AG04450 (cell line): ENCODE measurements around the gene IL36RN. TPM values are rescaled to one million over a fixed set of nuclear protein-coding genes. Genes with fewer than 3 reads are reported as not detected.

ENCODE experiments used
- CTCF ChIA-PET: fragments of 300-600, 350-600 bp; formaldehyde crosslinking; extraction: SDS; loops from one replicate; lab custom pipeline; 2022; ENCODE audit warnings: antibody characterized with exemption, inconsistent platforms; lab: Charles Lee
- POLR2A ChIA-PET: fragments of 350-600 bp; formaldehyde crosslinking; extraction: SDS; loops from one replicate; lab custom pipeline; 2021; ENCODE audit warnings: antibody characterized with exemption, inconsistent platforms; lab: Yijun Ruan, JAX
- DNase-seq: peaks from one replicate; pipeline ENCODE4 v3.0.0-alpha.2; 2011; ENCODE audit warnings: low read depth, low spot score
- H3K27ac ChIP-seq: one replicate; pipeline ENCODE4 v1.5.1; 2012; ENCODE audit warnings: low read depth, low read length, control low read depth
- H3K27me3 ChIP-seq: one replicate; pipeline ENCODE4 v1.6.0; 2012; ENCODE audit warnings: low read length; ENCODE audit not compliant: control insufficient read depth, insufficient read depth
- H3K4me3 ChIP-seq: 2 replicates; pipeline ENCODE4 v1.5.1; 2011; ENCODE audit warnings: mild to moderate bottlenecking, low read depth, low read length, control low read depth
- H3K9me3 ChIP-seq: 2 replicates; pipeline ENCODE4 v1.5.1; 2012; ENCODE audit warnings: low read length; ENCODE audit not compliant: control insufficient read depth, insufficient read depth
- polyA plus RNA-seq: library from polyadenylated mRNA; depleted of rRNA; stranded (reverse); fragments of >200 nt; gene quantifications from 2 replicates; pipeline ENCODE4 v1.2.3, GENCODE V29; 2011
- TF ChIP-seq, protein P1 (sequence below): IDR thresholded peaks from 2 replicates; pipeline ENCODE4 v1.5.1; 2011; ENCODE audit warnings: low read depth, low read length, control low read depth, inconsistent platforms

Gene IL36RN
- polyA plus RNA-seq, 1 experiment = not detected

DNA sequence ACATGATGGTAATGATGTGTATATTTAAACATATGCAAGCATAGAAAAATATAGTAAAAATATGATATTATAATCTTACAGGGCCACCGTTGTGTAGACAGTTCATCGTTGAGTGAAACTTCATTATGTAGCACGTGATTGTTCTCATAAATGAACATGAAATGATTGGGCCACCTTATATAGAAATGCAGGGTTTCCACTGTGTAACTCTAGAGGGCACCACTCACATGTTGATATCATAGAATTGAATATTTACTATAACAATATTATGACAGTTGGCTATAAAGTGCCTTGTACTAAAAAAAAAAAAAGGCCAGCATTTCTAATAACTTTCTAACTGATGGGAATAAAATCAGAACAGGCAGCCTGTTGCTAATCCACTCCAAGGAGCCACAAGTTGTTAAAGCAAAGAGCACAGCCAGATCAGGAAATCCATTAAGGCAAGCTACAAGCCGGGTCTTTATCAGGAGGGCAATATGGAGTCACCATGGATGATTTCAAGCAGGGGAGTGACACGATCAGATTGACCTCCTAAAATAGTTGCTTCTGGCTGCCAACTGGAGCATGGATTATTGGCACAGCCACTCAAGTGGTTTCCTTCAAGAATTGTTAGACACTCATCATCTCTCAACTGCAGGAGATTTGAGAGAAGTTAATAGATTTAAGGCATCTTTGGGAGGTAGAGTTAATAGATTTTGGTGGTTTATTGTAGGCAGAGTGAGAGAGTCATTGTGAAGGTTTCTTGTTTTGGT is 25.4 kb downstream of the IL36RN start:
- H3K9me3 ChIP-seq = no peaks in the 10 kb centered on the region
- H3K27ac ChIP-seq = no peak overlapping the region
- no peak for DNase-seq
- H3K4me3 ChIP-seq = no peak overlapping the region
- TF ChIP-seq, protein P1, sequence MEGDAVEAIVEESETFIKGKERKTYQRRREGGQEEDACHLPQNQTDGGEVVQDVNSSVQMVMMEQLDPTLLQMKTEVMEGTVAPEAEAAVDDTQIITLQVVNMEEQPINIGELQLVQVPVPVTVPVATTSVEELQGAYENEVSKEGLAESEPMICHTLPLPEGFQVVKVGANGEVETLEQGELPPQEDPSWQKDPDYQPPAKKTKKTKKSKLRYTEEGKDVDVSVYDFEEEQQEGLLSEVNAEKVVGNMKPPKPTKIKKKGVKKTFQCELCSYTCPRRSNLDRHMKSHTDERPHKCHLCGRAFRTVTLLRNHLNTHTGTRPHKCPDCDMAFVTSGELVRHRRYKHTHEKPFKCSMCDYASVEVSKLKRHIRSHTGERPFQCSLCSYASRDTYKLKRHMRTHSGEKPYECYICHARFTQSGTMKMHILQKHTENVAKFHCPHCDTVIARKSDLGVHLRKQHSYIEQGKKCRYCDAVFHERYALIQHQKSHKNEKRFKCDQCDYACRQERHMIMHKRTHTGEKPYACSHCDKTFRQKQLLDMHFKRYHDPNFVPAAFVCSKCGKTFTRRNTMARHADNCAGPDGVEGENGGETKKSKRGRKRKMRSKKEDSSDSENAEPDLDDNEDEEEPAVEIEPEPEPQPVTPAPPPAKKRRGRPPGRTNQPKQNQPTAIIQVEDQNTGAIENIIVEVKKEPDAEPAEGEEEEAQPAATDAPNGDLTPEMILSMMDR = peak; percentile 37
- POLR2A ChIA-PET = no interaction called here
- CTCF ChIA-PET = interaction anchor here (1.7 kb wide), 1 partner anchor 54 kb away, joined by 5 read pairs; no protein-coding TSS in a partner anchor
- H3K27me3 ChIP-seq = peaks cover 11% of the 10 kb centered on the region

DNA sequence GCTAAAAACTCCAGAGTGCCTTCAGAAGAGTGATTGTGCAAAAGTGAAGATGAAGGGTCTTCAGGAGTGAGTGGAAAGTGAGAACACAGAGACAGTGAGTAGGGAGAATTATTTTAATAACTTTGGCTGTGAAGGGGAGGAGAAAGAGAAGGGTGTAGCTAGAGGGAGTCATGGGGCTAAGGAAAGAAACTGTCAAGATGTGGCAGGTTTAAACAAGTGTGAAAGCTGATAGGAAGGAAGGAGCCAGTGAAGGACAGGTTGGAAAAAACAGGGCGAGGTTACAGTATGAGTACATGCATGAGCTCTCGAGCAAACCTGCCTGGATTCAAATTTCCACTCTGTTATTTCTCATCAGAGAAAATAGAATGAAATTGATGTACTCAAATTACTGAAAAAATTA is 26.5 kb downstream of the IL36RN start:
- POLR2A ChIA-PET = no interaction called here
- no peak for DNase-seq
- Histone ChIP-seq H3K27ac (no peak overlapping the region), H3K4me3 (no peak overlapping the region), H3K27me3 (peaks cover 11% of the 10 kb centered on the region), H3K9me3 (no peaks in the 10 kb centered on the region)
- CTCF ChIA-PET = interaction anchor here (0.7 kb wide), 1 partner anchor 304 kb away, joined by 3 read pairs; no protein-coding TSS in a partner anchor
- TF ChIP-seq, protein P1 = no peak

DNA sequence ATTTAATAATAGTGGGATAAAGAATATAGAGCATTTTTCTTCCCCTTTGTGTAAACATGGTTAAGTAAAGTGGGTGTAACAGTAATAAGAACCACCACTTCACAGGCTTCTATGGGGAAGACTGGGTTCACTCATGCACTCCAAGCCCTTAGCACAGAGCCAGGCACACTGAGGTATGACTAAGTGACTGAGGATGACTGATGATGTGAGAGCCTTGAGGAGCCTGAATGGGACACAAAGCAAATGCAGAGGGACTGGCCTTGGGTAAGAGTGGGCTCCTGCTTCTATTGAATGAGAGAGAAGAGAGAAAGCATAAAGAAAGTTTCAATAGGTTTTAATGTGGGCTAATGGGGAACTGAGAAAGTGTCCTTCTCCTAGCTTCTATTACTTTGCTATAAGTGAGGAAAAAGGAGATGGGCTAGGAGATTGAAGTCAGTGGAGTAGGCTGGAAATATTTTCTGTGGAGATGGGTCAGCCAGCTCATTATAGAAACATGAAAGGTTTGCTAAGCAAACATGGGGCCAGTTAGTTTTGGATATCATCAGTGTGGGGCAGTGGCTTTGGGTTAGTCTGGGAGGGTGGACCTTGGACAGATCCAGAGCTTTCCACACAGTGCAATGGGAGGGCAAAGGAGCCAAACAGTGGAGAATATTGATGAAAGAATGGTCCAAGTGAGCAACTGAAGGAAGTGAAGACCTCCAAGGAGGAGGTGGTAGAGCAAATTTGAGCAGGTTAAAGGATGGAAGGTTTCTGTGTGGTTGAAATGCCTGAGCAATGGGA is 29.4 kb downstream of the IL36RN start:
- peaks cover 9% of the 10 kb centered on the region for H3K27me3 ChIP-seq
- H3K9me3 ChIP-seq = no peaks in the 10 kb centered on the region
- H3K4me3 ChIP-seq = no peak overlapping the region
- ChIA-PET POLR2A (interaction anchor here (0.5 kb wide), 1 partner anchor 269 kb away, joined by 3 read pairs; no protein-coding TSS in a partner anchor), CTCF (interaction anchor here (1.0 kb wide), 1 partner anchor 48 kb away, joined by 3 read pairs; no protein-coding TSS in a partner anchor)
- no peak overlapping the region for H3K27ac ChIP-seq
- no peak for DNase-seq
- TF ChIP-seq, protein P1 = no peak

DNA sequence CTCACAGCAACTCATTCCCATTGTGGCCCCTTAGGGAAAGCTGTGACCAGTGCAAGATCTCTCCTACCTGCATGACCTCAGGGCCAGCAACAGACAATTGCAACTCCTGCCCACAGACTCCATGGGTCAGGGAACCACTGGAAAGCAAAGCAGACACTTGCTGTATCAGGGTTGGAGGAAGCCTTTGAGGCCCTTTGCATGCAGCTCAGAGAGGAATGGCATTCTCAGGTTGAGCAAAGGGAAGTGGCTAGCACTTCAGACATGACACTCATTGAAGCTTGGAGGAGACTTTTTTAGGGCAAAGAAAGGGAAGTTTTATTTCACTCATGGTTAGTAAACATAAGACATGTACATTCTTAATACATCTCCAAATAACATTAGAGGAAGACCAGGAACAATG is 30.9 kb downstream of the IL36RN start:
- DNase-seq = no peak
- POLR2A ChIA-PET = no interaction called here
- H3K27ac ChIP-seq = no peak overlapping the region

More for the DNA sequence above, 30.9 kb downstream of the IL36RN start:
- CTCF ChIA-PET = interaction anchor here (0.6 to 1.1 kb wide), 2 partner anchors 10 to 48 kb away, joined by 3 to 5 read pairs; no protein-coding TSS in a partner anchor
- TF ChIP-seq, protein P1 = no peak
- Histone ChIP-seq H3K9me3 (no peaks in the 10 kb centered on the region), H3K27me3 (peaks cover 3% of the 10 kb centered on the region), H3K4me3 (no peak overlapping the region)
